ENCODE measurements around the gene COX5A.

DNA sequence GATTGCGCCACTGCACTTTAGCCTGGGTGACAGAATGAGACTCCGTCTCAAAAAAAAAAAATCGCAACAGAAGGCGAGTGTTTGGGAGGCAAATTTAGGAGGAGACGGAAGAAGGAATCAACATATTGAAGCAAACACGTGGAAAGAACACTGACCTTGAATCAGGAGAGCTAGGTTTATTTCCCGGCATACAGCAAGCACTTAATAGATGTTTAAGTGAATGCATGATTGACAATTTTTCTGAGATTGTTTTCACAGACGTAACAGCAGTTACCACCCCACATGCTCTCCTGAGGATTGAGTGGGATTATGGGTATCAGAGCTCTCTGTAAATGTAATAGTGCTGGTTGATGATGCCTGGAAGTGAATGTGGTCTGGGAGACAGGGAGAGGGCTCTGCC, 24.3 kb upstream of the COX5A start:
- TF ChIP-seq ZNF274 (IDR thresholded peaks at IDR 0.05; ENCODE audit: low read depth, low read length) (no peak), YY1 (IDR thresholded peaks at IDR 0.05; ENCODE audit: insufficient read depth, insufficient read length) (no peak), SUZ12 (IDR thresholded peaks at IDR 0.05; ENCODE audit: extremely low read depth, insufficient read depth, insufficient read length) (no peak)
